ENCODE results near the gene PLA2G6.
"Not testable (repeated sequence)": the region's sequence is repeated elsewhere in the genome, so short reads cannot be mapped to it uniquely, and the experiment has no call there.

PLA2G6 gene

DNA sequence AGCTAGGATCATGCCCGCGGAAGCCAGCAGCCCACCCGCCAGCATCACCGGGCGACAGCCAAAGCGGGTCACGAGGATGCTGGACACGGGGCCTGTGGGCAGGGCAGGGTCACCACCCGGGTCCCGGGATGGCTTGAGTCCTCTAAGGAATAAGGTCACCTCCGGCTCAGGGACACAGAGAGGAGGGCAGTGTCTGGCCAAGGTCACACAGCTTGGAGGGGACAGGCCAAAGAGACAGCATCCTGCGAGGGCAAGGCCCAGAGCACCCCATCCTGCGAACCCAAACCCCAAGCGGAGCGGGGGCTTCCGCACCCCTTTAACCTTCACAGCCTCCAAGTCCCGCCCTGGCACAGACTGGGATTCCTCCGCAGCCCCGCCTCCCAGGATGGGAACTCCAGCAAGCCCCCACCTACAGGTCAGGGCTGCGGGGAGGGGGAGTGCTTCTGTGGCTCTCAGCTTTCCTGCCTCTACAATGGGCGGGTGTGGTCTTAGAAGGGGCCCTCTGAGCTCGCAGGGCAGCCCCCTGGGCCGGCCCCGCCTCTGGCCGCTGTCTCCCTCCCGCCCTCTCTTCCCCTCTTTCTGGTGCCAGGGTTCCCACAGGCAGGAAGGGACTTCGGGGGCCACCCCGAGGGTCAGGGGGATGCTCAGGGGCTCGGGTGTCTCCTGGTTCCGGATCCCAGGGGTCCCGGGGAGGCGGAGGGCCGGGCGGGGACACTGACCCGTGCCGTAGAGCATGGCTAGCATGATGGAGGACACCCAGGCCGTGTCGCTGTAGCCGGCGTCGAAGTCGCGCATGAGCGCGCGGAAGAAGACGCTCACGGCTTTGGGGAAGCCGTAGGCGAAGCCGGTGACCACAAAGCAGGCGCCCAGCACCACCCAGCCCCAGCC is 99.4 kb downstream of the PLA2G6 start:
- no peak for DNase-seq

DNA sequence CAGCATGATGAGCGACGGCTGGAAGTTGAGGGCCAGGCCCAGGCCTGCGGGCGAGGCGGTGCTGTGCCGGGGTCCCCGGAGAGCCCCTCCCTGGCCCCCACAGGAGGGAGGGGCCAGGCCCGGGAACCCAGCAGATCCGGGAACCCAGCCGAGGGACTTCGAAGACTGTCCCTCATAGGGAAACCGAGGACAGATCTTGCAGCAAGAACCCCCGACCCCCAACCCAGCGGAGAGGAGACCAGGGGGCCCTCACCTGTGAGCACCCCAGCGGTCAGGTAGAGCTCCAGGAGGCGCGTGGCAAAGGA is 100.0 kb downstream of the PLA2G6 start:
- no peak for DNase-seq

DNA sequence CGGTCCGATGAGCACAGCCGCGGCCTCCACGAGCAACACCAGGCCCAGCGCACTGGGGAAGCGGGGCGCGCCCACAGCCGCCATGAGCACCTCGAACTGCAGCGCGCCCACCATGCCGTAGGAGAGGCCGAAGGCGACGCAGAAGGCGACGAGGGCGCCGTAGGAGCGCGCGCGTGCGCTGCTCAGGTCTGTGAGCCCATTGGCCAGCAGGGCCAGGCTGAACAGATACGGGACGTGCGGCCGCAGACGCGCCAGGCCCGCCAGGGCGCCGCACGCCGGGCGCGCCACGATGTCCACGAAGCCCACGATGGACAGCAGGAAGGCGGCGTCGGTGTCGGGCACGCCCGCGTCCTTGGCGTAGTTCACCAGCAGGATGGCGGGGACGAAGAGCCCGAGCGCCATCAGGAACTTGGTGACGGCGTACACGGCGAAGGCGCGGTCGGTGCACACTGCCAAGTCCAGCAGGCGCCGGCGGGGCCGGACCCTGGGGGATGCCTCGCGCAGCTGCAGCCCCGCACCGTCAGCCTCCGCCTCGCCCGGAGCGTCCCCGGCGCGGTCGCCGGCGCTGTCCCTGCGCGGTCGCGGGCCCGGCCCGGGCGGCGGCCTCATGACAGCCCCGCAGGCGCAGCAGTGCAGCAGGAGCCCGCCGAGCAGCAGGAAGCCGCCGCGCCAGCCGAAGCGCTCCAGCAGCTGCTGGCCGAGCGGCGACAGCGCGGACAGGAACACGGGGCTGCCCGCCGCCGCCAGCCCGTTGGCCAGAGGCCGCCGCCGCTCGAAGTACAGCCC is 100.6 kb downstream of the PLA2G6 start:
- no peak for DNase-seq

DNA sequence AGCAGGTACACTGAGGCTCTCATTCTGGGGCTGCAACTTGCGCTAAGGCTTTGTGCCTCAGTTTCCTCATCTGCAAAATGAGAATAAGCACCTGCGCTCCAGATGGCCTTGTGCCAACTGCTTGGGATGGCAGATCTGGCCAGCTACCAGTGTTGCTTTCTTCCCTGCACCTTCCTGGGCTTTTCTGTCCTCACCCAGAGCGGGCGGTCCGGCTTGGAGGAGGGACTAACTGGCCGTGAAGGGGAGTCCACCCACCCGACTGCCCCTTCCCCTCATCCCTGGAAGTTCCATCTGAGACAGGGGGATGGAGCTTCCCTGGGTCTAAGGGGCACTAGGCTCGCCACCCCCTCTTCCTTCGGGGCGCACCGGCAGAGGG is 101.2 kb downstream of the PLA2G6 start:
- DNase-seq: no peak

DNA sequence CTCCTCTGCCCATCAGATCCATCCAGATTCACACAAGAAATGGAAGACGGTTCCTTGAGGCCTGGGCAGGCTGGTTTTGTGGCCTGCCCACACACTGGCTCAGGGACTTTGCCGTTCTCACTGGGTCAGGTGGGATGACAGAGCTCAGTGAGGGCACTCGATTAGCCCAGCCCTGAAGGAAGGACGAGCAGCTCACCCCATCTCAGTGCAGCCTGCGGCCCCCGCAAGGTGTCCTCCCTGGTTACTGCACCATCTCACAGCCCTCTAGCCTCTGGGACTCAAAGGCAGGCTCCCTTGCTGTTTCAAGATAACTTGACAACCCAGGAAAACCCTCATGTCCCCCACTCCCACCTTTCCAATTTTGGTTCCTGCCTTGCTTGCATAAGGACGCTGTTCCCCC is 101.8 kb downstream of the PLA2G6 start:
- DNase-seq: no peak

DNA sequence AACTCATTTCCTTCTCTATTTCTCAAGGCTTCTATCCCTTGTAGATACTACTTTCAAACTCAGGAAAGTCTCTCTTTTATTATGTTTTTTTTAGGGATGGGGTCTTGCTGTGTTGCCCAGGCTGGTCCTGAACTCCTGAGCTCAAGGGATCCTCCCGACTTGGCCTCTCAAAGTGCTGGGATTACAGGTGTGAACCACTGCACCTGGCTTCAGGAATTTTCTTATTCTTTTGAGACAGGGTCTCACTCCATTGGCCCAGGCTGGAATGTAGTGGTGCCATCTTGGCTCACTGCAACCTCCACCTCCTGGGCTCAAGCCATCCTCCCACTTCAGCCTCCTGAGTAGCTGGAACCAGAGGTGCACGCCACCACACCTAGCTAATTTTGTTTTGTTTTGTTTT is 102.4 kb downstream of the PLA2G6 start:
- DNase-seq: not testable (repeated sequence)

DNA sequence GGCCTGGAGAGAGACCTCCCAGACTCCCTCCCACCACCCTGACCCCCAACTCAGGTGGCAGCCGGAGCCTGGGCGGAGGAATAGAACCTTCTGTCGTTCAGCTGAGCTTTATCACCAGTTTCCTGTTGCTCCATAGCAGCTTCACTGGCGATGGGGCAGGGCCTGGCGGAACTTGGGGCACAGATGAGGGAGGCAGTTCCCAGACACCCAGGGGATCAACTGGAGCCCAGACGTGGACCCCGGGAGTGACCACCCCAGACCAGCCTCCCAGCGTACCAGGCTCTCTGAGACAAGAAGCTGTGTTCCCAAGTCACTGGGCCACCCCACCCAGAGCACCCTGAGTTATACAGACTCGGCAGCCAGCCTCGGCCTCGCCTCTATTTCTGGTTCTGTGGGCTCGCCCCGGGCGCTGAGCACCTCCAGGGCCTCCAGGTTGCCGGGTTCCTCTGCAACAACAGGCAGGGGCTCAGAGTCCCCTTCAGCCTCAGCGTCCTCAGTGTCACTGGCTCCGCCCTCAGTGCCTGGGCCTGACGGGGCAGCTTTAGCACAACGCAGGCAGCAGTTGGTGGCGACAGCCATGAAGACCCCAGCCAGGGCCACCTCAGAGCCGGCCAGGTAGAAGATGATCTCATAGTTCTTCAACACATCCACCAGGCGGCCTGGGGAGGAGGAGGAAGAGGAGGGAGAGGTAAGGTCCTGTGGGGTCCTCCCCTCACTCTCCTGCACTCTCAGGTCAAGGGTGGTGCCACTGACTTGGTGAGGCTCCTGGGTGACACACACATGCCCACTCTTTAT is 103.4 kb downstream of the PLA2G6 start:
- no peak for DNase-seq

DNA sequence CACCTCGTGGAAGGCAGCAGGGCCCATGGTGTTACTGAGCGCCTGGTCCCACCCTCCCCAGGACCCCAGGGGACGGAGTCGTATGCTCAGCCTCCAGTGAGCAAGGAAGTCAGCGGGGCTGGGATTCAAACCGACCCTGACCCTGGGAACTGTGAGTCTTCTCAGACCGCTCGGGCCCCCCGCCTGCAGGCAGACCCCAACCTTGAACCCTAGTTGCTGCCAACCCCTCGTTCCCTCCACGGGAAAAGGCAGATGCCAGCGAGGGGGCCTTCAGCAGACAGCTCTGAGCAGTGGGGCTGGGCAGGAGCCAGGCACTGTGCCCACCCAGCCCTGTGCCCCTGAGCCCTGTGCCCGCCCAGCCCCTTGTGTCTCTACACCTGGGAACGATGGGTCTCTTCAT is 104.0 kb downstream of the PLA2G6 start:
- no peak for DNase-seq

DNA sequence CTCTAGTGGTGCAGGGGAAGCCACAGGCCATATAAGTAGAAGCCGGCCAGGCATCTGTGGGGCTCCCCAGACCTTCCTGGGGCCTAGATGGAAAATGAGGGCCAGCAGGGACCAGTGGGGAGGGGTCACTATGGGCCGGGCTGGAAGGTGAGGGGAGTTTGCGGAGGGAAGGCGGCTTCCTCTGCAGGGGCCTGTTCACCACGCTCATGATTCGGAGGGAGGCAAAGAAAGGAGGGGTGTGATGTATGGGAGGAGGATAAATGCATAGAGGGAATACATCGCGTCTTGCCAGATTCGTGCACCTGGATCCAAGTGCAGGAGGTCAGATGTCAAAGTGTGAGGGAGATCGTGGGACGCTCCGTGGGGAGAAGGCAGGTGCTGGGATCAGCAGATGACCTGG is 104.5 kb downstream of the PLA2G6 start:
- no peak for DNase-seq

DNA sequence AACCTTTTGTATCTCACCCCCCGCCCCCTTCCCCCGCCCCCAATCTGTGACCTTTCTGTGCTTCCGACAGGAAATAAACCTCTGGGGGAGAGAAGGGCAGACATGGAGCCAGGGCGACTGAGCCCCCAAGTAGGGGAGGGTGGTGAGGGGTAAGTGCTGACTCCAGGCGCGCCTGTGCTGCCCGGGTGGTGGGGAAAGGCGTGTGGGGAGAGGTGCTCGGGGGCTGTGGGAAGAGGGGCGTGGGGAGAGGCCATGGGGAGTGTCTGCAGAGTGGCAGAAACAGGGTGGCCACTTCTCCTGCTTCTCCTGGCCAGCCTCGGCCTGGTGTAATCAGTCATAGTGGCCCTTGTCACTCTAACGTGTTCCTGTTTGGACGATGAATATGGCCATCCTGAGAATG is 105.7 kb downstream of the PLA2G6 start:
- no peak for DNase-seq

DNA sequence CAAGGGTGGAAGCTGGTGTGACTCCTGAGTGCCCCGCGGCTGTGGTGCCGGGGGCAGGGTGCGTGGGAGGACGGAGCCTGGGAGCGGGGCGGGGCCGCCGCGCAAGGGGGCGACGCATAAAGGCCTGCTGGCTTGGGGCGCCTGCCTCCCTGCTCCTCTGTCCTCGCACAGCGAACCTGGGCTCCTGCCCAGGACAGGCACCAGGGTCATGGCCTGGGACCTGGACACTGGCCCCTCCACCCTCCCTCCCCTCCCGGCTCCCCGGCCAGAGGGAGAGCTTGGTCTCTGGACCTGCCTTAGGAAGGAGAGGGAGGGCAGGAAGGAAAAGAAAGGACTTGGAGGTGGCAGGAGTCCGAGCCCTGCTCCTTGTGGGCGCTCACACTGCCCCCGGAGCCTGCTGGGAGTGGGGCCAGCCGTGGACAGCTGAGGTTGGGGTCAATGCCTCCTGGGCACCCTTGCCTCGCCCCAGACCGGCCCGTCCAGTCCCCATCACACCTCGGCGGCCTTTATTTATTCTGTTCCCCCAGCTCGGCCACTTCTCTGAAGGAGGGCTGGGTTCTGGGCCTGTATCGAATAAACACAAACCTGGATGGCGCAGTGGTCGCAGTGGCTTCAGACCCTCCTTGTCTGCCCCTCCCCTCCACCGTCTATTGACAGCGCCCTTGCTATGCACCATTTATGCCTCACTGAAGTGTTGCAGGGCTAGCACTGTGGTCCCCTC is 106.4 kb downstream of the PLA2G6 start:
- DNase-seq: no peak

DNA sequence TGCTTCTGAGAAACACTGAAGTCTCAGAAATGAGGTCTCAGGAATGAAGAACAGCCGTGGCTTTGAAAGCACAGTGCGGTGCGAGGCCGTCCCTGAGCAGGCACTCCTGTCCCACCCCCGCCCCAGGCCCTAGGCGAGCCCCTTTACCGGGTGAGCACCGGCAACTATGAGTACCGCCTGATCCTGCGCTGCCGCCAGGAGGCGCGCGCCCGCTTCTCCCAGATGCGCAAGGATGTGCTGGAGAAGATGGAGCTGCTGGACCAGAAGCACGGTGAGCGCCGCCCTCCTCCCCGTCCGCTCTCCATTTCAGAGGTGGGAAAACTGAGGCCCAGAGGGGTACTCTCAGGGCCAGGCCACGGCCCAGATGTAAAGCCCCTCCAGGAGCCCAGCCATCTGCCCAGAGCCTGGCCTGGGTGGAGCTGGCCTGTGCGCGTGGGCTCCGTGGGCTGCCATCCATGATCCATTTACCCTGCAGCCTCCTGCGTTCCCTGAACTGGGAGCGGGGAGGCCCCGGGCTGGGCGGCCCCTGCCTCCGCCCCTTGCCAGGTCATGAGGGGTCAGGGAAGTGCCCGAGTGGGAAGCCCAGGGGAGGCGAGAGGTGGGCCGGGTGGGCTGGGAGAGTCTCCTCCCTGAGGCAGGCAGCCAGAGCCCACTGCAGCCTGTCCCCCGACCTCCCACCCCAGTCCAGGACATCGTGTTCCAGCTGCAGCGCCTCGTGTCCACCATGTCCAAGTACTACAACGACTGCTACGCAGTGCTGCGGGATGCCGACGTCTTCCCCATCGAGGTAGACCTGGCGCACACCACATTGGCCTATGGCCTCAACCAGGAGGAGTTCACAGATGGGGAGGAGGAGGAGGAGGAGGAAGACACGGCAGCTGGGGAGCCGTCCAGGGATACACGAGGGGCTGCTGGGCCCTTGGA is 107.2 kb downstream of the PLA2G6 start:
- no peak for DNase-seq

DNA sequence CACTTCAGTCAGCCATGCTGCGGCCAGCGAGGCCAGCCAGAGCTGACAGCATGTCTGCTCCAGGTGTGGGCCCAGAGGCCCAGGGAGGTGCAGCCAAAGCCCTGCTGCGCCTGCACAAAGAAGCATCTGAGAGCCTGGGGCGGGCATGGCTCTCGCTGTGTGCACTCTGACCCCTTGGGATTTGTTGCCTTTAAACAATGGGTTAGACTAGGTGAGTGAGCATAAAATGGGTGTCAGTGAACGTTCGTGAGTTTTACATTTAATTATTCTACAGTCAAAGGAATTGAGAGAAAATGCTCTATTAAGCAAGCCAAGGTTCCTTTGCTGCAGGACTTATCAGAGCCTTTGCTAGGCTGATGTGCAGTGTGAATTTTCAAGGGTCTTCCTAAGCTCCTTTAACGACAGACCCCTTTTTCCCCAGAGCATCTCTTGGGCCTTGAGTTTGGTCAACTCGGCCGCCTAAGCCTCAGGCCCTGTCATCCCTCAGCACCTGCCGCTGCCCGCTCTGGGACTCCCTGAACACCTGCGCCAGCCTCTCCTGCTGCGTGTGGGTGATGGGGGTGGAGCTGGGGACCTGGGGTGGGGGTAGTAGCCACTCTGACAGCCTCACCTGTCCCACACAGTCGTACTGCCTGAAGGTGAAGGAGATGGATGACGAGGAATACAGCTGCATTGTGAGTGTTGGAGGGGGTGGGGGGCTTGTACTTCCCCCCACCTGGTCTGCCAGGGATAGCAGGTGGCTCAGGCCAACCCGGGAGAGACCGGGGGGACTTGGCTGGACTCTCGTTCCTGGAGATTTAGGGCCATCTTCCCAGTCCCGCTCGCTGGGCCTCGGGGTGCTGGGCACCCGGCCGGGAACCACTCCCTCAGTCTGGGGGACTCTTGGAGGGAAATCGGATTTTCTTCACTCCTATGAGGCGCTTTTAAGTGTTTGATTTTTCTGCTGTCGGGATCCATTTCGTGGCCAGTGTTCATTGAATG is 108.2 kb downstream of the PLA2G6 start:
- no peak for DNase-seq

DNA sequence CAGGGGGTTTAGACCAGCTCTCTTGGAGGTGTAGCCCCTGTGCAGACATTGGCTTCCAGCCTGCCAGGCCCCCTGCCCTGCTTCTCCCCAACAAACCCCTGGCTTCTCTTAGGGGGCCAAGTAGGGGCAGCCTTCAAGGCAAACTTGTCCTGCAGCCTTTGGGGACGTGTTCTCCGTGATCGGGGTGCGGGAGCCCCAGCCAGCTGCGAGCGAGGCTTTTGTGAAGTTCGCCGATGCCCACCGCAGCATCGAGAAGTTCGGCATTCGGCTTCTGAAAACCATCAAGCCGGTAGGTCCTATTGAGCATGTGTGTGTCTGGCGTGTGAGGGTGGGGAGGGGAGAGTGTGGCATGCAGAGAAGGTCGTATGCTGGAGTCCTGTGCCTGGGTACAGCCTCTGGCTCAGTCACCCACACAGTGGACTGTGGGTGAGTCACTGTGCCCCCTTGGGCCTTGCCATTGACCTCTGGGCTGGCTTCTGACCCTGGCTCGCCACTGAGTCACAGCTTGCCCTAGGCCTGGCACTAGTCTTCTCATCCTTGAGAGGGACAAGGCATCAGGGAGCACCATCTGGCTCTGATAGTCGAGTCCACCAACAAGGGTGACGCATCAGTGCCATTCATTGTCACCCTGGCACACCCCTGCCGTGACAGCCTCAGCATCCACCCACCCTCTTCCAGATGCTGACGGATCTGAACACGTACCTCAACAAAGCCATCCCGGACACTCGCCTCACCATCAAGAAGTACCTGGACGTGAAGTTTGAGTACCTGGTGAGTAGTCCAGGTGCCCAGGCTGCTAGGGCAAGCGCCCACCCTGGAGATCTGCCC is 109.1 kb downstream of the PLA2G6 start:
- DNase-seq: no peak

DNA sequence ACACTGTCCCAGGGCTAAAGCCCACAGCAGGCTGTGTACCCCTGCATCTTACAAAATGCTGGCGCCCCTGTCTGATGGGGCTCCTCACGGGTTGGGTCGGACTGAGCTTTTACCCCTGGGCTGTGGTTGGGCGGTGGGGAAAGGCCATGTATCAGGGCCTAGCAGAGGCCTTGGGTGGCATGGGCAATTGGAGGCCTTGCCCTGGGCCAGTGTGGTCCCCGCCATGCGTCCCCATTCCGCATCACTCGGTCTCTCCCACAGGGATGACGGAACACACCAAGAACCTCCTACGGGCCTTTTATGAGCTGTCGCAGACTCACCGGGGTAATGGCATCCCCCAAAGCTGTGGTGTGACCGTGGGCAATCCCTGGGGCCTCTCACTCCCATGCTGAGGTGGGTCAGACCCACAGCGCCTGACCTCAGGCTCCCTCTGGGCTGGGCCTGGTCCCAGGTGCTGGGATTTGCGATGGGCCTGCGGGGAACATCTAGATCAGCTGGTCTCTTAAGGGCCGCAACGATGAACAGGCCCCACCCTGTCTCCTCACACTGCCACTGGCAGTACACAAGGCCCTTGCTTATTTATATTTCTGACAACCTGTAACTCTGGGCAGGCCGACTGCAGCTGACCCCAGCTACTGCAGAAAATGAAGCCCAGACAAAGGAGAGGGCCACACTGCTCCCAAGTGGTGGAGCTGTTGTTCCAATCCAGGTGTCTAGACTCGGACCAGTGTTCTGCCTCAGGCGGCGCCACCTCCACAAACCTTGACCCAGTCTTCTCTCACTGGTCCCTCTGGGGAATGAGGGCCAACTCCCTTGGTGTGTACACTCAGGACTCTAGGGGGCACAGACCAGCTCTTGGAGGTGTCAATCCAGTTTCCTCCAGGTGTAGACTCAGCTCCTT is 110.0 kb downstream of the PLA2G6 start:
- no peak for DNase-seq

DNA sequence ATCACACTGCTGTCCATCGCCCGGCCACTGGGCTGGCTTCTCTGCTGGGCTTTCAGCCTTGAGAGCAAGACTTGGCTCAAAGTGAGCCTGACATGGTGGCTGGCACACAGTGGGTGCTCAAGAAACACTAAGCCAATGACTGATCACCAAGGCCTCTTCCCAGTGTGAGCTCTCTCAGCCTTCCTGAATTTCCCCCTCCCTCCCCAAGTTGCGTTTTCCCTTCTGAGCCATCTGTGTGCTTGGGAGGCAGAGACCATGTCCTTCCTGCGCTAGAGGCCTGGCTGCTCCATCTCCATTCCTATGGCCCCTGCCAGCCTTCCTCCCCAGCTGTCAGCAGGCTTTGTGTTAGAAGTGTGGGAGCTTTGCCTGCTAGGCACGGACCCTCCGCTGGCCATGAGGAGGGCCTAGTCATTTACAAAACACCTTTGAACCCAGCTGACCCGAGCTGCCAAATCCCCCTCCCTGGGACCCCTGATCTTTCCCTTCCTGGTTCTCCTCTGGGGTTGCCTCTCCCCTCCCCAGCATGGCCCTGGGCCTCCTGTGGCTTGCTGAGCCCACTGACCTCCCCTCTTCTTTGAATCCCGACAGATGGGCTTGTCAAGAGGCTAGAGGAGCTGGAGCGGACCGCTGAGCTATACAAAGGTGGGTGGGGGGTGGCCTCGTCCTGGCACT is 111.2 kb downstream of the PLA2G6 start:
- DNase-seq: no peak

DNA sequence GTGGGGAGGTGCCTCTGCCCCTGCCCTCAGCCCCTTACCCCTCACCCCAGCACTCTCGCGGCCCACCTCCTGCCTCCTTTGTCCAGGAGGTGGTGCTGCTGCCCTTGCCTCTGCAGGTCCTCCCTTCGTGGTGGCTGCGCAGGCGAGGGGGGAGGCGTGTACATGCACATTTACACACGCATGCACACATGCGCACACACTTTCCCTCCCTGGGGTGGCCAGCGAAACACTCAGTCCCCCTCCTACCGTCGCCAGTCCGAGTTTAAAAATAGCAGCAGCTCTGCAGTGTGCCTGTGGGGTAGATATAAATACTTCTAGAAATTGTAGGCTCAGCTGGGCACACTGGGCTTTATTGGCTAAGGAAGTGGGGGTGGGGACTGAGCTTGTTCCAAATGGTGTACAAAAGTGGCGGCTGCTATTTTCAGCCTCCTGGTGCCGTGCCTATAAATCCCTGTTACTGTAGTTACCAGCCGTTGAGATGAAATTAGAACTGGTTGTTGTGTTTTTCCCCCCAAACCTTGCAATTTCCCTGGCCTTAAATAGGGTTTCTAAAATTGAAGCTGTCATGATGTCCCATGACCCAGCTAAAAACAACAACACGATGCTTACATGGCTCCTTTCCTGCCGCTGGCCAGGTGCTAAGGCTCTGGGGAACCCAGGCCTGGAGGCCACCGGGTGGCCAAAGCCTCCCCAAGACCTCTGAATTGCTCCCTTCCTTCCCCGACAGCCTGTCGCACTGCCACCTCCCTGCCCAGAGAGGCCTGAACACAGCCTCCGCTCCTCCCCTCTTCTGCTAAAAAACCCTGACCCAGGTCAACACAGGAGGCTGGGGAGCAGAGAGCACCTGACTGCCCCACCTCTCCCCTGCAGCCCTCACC is 112.0 kb downstream of the PLA2G6 start:
- no peak for DNase-seq
